Measurements from ENCODE around the gene GPHN.

Gene GPHN

GRCh38 chr14:66601932-66602578, 94.1 kb downstream of the GPHN start:
- DNase-seq (ENCODE audit: low read depth): no peak

DNA sequence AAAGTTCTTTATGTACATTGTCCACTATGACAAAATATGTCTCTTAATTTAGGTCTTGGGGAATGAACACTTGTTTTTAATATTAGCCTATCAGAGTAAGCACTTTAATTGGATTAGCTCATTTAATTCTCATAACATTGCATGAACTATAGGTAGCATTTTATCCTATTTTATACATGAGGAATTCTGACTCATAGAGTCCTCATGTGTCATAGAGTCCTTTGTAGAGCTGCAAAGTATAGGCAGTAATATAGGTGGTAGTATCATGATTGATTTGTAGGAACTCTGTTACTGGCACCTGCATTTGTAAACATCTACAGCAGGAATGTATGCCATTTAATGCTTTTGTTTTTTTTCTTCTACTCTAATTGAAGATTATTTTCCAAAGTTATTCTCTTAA, 96.0 kb downstream of the GPHN start:
- DNase-seq (ENCODE audit: low read depth): no peak

GRCh38 chr14:66606826-66607225, 98.9 kb downstream of the GPHN start:
- no peak for DNase-seq (ENCODE audit: low read depth)

- no peak for DNase-seq (ENCODE audit: low read depth)
Measured at GRCh38 chr14:66610154-66610563, 102.2 kb downstream of the GPHN start.

- no peak for DNase-seq (ENCODE audit: low read depth)
Measured at GRCh38 chr14:66613344-66613743, 105.4 kb downstream of the GPHN start.

DNA sequence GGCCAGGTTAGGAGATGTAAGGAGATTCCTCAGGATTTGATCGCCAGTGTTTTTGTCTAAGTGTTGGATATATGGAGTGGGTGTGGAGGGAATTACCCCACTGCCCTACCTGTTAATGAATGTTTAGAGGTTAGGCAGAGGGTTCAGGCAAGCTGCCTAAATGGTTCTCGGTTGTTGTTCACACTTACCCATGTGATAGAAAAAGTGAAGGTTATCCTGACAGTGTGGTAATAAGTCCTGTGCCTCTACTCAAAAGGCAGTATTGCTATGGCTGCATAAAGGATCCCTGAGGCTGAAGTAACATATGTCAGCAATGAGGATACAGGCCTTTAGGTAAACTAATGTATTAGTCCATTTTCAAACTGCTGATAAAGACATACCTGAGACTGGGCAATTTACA, 112.0 kb downstream of the GPHN start:
- DNase-seq (ENCODE audit: low read depth): no peak

DNA sequence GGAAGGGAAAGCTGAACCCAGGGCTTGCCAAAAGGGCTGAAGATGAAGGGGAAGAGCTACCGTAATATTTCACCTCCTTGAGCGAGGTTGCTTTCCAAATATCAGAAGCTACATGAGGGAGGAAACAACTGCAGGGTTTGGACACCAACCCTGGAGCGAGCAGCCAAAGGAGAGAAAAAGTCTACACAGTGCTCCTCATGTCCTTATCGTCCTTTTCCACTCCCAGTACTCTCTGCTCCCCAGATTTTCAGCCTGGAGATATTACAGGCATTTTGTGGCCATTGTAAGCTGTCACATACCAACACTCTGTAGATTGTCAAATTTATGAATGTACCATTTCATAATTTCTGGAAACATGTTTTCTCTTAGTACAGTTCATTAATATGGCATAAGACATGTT, 115.9 kb downstream of the GPHN start:
- DNase-seq (ENCODE audit: low read depth): no peak

DNA sequence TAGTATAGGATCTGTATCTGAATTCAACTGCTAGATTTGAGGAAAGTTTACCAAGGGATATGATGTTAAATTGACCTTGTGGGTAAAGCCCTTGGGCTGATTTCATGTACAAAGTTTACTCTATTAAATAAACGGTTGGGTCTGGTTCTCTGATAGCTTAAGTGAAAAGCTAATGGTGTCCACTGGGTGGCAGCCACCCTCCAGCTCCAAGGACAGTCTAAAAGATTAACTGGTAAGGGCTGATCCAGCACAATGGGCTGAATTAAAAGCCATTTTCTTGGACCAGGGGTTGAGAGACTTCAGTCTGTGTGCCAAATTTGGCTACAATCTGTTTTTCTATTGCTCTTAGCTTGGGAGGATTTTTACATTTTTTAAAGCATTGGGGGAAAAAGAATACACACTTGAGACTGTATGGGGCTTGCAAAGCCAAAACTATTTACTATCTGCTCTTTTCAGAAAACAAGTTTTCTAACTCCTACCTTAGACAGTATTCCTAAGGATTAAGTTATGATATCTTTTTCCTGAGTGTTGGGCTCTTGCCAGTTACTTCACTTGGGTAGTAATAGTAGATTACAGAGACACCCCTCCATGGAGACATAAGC, 116.5 kb downstream of the GPHN start:
- DNase-seq (ENCODE audit: low read depth): peak; percentile 24

GRCh38 chr14:66628636-66629035, 120.7 kb downstream of the GPHN start:
- no peak for DNase-seq (ENCODE audit: low read depth)

DNA sequence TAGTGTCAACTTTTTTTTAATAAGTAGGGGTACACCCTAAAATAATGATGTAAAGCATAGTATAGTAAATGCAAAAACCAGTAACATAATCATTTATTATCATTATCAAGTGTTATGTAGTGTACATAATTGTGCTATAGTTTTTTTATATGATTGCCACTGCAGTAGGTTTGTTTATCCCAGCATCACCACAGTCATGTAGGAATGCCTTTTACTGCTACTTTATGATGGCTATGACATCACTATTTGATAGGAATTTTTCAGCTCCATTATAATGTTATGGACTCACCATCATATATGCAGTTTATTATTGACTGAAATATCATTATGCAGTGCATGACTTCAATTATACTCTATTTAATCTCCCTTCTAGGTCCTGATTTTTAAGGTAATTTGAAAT, 121.6 kb downstream of the GPHN start:
- DNase-seq (ENCODE audit: low read depth): no peak

DNA sequence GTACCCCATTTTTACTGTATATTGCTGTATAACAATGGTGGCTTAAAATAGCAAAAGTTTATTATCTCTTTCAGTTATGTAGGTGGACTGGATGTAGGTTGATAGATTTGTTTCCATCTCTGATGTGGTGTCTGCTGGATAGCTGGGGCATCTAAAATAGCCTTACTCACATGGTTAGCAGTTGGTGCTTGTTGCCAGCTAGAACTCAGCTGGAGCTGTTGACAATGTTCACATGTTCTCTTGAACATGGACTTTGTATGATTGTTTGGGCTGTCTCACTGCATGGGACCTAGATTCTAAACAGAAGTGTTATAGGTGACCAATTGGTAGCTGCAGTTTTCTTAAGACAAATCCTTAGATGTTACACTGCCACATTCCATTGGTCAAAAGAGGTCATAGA, 126.9 kb downstream of the GPHN start:
- DNase-seq (ENCODE audit: low read depth): no peak

DNA sequence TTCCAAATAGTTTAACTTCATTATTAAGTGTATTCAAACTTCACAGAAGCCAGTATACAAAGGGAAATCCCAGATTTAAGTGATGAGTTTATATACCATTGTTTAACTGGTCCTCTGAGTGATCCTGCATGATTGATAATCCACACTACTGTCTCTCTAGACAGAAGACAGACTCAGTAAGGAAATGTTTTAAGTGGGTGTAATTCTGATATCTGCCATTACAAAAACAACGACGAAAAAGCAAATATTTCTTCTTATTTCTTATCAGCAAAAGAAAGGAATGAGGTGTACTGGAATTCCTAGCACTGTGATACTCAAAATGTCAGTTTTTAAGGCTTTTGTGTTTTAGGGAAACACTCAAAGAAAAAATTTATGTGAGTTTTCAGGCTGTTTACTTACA, 127.5 kb downstream of the GPHN start:
- no peak for DNase-seq (ENCODE audit: low read depth)

DNA sequence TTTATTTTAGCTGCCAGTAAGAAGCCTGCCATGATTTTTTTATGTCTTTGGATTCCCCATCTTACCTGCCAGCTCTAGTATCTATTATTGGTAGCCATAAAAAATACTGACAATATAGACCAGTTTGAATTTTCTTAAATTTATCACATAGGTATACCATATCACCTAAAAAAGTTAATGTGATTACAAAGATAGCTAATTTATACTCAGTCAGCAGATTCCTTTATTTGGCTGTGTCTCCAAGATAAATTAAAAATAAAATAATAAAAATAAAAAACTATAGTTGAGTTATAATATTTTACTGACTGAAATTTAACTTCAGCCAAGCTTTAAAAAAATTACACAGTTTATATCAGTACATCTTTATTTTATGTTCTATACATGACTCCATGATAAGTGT, 128.3 kb downstream of the GPHN start:
- no peak for DNase-seq (ENCODE audit: low read depth)

- DNase-seq (ENCODE audit: low read depth): no peak
Measured at GRCh38 chr14:66638689-66639088, 130.7 kb downstream of the GPHN start.

DNA sequence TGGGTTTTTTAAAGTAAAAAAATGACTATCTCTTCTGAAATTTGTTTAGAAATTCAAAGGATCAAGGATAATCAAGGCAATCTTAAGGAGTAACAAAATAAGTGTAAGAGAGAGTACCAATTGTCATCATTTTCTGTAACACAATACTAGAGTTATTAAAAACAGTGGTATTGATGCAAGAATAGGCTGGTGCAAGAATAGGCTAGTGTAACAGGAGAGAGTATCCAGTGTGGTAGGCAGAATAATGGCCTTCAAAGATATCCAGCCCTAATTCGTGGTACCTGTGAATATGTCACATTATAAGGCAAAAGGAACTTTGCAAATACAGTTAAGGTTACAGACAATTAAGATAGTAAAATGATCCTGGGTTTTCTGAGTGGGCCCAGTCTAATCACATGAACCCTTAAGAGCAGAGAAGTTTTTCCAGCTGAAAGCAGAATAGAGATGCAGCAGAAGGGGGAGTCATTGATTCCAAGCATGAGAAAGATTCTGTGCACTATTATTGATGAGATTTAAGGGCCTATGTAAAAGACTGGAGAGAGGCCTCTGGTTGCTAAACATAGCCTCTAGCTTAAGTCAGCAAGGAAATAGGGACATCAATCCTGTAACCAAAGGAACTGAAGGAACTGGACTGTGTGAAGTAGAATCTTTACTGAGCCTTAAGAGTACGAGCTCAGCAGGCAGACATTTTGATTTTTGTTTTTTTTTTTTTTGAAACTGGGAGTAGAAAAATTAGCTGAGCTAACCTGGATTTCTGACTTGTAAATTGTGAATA, 134.1 kb downstream of the GPHN start:
- DNase-seq (ENCODE audit: low read depth): no peak

- DNase-seq (ENCODE audit: low read depth): no peak
Measured at GRCh38 chr14:66643344-66643743, 135.4 kb downstream of the GPHN start.

DNA sequence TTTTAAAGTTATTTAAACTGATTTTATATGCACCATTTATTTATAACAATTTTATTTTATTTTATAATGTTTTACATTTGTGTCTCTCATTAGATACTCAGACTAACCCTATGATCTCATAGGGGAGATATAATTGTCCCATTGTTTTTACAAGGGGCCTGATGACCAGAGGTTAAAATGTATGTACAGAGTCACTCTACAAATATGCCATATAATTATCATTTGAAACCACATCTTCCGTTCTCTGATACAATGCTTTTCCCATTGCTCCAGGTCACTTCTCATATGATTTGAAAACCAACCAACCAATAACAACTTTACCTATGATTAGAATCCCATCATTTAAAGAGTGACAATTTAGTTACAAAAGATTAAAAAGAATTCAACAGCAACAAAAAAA, 137.8 kb downstream of the GPHN start:
- DNase-seq (ENCODE audit: low read depth): no peak

- DNase-seq (ENCODE audit: low read depth): no peak
Measured at GRCh38 chr14:66649498-66649897, 141.6 kb downstream of the GPHN start.

DNA sequence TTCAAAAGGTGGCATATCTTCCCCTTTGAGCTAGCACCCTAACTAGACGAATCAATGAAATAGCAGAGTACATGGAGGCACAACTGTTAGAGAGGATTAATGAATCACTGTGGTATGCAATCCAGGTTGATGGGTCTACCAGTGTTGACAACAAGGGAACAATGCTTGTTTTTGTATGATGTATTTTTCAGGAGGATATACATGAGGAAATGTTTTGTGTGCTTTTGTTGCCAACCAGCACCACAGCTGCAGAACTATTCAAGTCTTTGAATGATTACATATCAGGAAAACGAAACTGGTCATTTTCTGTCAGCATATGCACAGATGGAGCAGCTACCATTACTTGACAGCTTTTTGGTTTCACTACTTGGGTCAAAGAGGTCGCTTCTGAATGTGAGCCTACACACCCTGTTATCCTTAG, 142.6 kb downstream of the GPHN start:
- DNase-seq (ENCODE audit: low read depth): no peak

GRCh38 chr14:66651536-66652220, 143.7 kb downstream of the GPHN start:
- DNase-seq (ENCODE audit: low read depth): no peak

GRCh38 chr14:66652525-66653106, 144.7 kb downstream of the GPHN start:
- DNase-seq (ENCODE audit: low read depth): no peak

DNA sequence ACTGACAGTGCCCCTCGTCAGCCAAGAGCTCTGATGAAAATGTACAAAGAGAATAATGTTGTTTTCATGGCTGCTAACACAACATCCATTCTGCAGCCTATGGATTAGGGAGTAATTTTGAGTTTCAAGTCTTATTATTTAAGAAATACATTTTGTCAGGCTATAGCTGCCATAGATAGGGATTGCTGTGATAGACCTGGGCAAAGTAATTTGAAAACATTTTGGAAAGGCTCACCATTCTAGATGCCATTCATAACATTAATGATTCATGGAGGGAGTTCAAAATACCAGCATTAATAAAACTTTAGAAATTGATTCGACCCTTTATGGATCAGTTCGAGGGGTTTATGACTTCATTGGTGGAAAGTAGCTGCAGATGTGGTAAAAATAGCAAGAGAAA, 149.8 kb downstream of the GPHN start:
- DNase-seq (ENCODE audit: low read depth): no peak

- DNase-seq (ENCODE audit: low read depth): no peak
Measured at GRCh38 chr14:66662374-66662773, 154.4 kb downstream of the GPHN start.

All from GM04504 (cell line).